Upper lobe of left lung (tissue), 6 donors: ENCODE results near the gene MDN1. TPM values are rescaled to one million over a fixed set of nuclear protein-coding genes. Genes with fewer than 3 reads are reported as not detected.

Experiments
- ATAC-seq, 2 donors: fragments of 200-7000 bp; cut with Tn5 transposase; one replicate each; pipeline ENCODE4 v1.9.1; 2022; ENCODE audit warnings: mild to moderate bottlenecking in 2 of 2, moderate library complexity in 2 of 2; ENCODE audit not compliant: low FRiP score in 2 of 2
- DNase-seq, 2 donors: peaks; one replicate each; pipeline ENCODE4 v3.0.0-alpha.2; 2019 to 2020
- H3K27ac ChIP-seq, 4 donors: fragments of 200-600 bp; sonication (generic); one replicate each; pipeline ENCODE4 v1.5.1; 2016 to 2019
- H3K27me3 ChIP-seq, 4 donors: fragments of 200-600 bp; sonication (generic); one replicate each; pipeline ENCODE4 v1.5.1; 2017 to 2019
- H3K36me3 ChIP-seq, 4 donors: fragments of 200-600 bp; sonication (generic); one replicate each; pipeline ENCODE4 v1.5.1; 2016 to 2019
- H3K4me1 ChIP-seq, 4 donors: fragments of 200-600 bp; sonication (generic); one replicate each; pipeline ENCODE4 v1.5.1; 2018 to 2019
- H3K4me3 ChIP-seq, 4 donors: fragments of 200-600 bp; sonication (generic); one replicate each; pipeline ENCODE4 v1.5.1; 2017 to 2019; ENCODE audit warnings: mild to moderate bottlenecking in 2 of 4, moderate library complexity in 1 of 4
- H3K9me3 ChIP-seq, 4 donors: fragments of 200-600 bp; sonication (generic); one replicate each; pipeline ENCODE4 v1.5.1; 2018 to 2019
- EP300 ChIP-seq, 4 donors: sonication (generic); formaldehyde crosslinking; IDR thresholded peaks; one replicate each; pipeline ENCODE4 v1.5.1; 2017; ENCODE audit warnings: antibody characterized with exemption in 4 of 4, control low read depth in 2 of 4
- POLR2A ChIP-seq, 4 donors: fragments of 450-650 bp; IDR thresholded peaks; one replicate each; pipeline ENCODE4 v1.5.1; 2016 to 2017; ENCODE audit warnings: antibody characterized with exemption in 4 of 4, mild to moderate bottlenecking in 2 of 4
- POLR2AphosphoS5 ChIP-seq, 2 donors: sonication (generic); formaldehyde crosslinking; IDR thresholded peaks; one replicate each; pipeline ENCODE4 v1.5.1; 2017; ENCODE audit warnings: antibody characterized with exemption in 2 of 2
- WGBS, 2 donors: methylation state at CpG; one replicate each; pipeline ENCODE4 v1.1.5; 2017 to 2018; 5-methylcytosine and 5-hydroxymethylcytosine counted together
- total RNA-seq, 6 donors: library from RNA; depleted of rRNA in 4 of 6; stranded (reverse); fragments of >200 nt in 4 of 6; gene quantifications; one replicate each; pipeline versions ENCODE4 v1.1.0 to v1.2.1, GENCODE V29; 2016 to 2021
- TF ChIP-seq, protein P1 (sequence below), 6 experiments: fragments of 450-650 bp in 4 of 6; fragments of 200-600 bp in 2 of 6; sonication (generic) in 2 of 6; IDR thresholded peaks; one replicate each; pipeline ENCODE4 v1.5.1; 2016 to 2019; ENCODE audit warnings: antibody characterized with exemption in 6 of 6
- donor health status: DM: no; HTN: no; CAD: no; lungs with moderate emphysema.
- donor health status: DM: no; HTN: yes; CAD: no; lungs with severe emphysema.

MDN1 gene
- total RNA-seq, 6 donors from 2014 or later: 23.4 to 44.1 (median 29.6) TPM

GRCh38 chr6:89660981-89661380 lies 158.6 kb downstream of the MDN1 start:
- Histone ChIP-seq H3K9me3 (no peaks in the 10 kb centered on the region), H3K4me3 (no peak overlapping the region), H3K36me3 (peaks cover 9 to 90% (median 46%) of the 10 kb centered on the region in 4 donors), H3K27me3 (no peaks in the 10 kb centered on the region), H3K27ac (no peak overlapping the region), H3K4me1 (no peaks in the 10 kb centered on the region)
- WGBS, 2 donors: 87 to 95% methylated on average over 4 of the region's 4 CpGs
- ATAC-seq (no peak), DNase-seq (no peak)
- TF ChIP-seq POLR2A (IDR thresholded peaks at IDR 0.05) (no peak), POLR2AphosphoS5 (IDR thresholded peaks at IDR 0.05) (no peak), EP300 (IDR thresholded peaks at IDR 0.05) (no peak)
- TF ChIP-seq, protein P1, sequence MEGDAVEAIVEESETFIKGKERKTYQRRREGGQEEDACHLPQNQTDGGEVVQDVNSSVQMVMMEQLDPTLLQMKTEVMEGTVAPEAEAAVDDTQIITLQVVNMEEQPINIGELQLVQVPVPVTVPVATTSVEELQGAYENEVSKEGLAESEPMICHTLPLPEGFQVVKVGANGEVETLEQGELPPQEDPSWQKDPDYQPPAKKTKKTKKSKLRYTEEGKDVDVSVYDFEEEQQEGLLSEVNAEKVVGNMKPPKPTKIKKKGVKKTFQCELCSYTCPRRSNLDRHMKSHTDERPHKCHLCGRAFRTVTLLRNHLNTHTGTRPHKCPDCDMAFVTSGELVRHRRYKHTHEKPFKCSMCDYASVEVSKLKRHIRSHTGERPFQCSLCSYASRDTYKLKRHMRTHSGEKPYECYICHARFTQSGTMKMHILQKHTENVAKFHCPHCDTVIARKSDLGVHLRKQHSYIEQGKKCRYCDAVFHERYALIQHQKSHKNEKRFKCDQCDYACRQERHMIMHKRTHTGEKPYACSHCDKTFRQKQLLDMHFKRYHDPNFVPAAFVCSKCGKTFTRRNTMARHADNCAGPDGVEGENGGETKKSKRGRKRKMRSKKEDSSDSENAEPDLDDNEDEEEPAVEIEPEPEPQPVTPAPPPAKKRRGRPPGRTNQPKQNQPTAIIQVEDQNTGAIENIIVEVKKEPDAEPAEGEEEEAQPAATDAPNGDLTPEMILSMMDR (IDR thresholded peaks at IDR 0.05): no peak

DNA sequence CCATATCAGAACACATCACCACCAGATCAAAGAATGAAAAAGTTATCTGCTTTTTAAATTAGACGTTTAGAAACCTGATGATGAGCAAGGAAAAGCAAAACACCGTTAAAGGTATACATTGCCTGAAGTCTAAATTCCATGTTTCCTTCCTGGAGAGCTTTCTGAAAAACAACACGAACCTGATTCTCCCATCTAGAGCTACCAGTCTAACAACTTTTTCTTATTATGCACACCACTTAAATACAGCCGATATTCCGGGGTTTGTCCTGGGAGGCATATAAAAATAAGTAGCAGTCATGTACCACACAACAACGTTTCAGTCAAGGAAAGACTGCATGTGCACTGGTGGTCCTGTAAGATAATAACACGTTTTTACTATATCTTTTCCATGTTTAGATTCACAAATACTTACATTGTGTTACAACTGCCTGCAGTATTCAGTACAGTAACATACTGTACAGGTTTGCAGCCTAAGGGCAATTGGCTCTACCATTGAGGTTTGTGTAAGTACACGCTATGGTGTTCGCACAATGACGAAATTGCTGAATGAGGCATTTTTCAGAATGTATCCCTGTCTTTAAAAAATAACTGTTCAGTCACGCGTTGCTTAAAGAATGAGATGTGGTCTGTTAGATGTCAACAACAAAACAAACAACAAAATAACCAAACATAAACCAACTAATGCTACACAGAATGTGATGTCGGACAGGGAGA lies 162.0 kb downstream of the MDN1 start:
- ATAC-seq (no peak), DNase-seq (no peak)
- TF ChIP-seq EP300 (IDR thresholded peaks at IDR 0.05) (no peak), POLR2AphosphoS5 (IDR thresholded peaks at IDR 0.05) (no peak), POLR2A (IDR thresholded peaks at IDR 0.05) (no peak)
- TF ChIP-seq, protein P1 (IDR thresholded peaks at IDR 0.05): no peak
- no peak overlapping the region for H3K4me3 ChIP-seq
- no peaks in the 10 kb centered on the region for H3K27me3 ChIP-seq
- 82 to 86% methylated on average over 13 of the region's 13 CpGs for WGBS, 2 donors
- no peaks in the 10 kb centered on the region for H3K9me3 ChIP-seq
- peaks cover 12 to 98% (median 59%) of the 10 kb centered on the region in 4 donors for H3K36me3 ChIP-seq
- no peak overlapping the region for H3K27ac ChIP-seq
- H3K4me1 ChIP-seq: no peaks in the 10 kb centered on the region

DNA sequence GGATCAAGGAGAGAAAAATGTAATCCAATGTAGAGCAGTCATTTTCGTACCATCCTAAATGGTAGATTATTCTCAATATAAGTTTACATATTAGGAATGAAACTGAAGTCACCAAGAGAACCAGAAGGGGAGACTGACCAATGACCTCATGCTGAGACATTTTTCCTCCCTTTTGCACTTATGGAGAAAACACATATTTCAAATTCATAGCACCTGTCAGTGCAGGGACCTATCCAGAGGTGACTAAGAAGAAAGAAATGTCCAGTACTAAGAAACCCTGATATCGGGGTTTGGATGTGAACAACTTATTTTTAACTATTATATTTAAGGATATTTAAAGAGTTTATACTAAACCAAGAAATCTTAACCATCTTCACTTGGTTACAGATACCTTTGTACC lies 164.5 kb downstream of the MDN1 start:
- no peak overlapping the region for H3K4me3 ChIP-seq
- peaks cover 18 to 95% (median 58%) of the 10 kb centered on the region in 4 donors for H3K36me3 ChIP-seq

DNA sequence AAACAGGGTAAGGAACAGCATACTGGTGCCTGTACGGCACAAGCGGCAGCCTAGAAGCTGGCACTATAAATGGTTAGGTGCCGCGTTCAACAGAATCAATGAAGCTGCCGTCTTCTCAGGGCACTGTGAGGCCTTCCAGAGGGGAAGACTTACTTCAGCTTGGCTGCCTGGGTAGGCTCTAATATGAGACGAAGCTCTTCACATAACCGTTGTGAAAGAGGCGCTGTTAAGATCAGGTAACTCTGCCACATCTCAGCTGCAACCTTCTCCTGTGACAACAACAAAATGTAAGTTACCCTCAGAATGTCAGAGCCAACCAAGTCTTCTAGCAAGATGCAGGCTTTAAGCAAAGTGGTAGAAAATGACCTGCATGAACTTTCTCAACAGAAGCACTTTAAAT lies 169.0 kb downstream of the MDN1 start:
- DNase-seq (no peak), ATAC-seq (no peak)
- H3K27me3 ChIP-seq: no peaks in the 10 kb centered on the region
- H3K9me3 ChIP-seq: no peaks in the 10 kb centered on the region
- 92 to 96% methylated on average over 8 of the region's 8 CpGs for WGBS, 2 donors
- H3K4me1 ChIP-seq: no peaks in the 10 kb centered on the region
- H3K27ac ChIP-seq: no peak overlapping the region
- no peak for TF ChIP-seq POLR2A (IDR thresholded peaks at IDR 0.05)
- no peak for TF ChIP-seq EP300 (IDR thresholded peaks at IDR 0.05)
- TF ChIP-seq POLR2AphosphoS5 (IDR thresholded peaks at IDR 0.05): no peak
- TF ChIP-seq, protein P1 (IDR thresholded peaks at IDR 0.05): no peak
- no peak overlapping the region for H3K4me3 ChIP-seq
- H3K36me3 ChIP-seq: peaks cover 17 to 90% (median 52%) of the 10 kb centered on the region in 4 donors

More for the DNA sequence above, 164.5 kb downstream of the MDN1 start:
- ATAC-seq: no peak
- no peak overlapping the region for H3K27ac ChIP-seq
- DNase-seq: no peak
- no peak for TF ChIP-seq POLR2A (IDR thresholded peaks at IDR 0.05)
- no peak for TF ChIP-seq POLR2AphosphoS5 (IDR thresholded peaks at IDR 0.05)
- TF ChIP-seq, protein P1 (IDR thresholded peaks at IDR 0.05): no peak
- TF ChIP-seq EP300 (IDR thresholded peaks at IDR 0.05): no peak
- H3K9me3 ChIP-seq: no peaks in the 10 kb centered on the region
- H3K27me3 ChIP-seq: no peaks in the 10 kb centered on the region
- 87 to 91% methylated on average over 2 of the region's 2 CpGs for WGBS, 2 donors
- no peaks in the 10 kb centered on the region for H3K4me1 ChIP-seq

DNA sequence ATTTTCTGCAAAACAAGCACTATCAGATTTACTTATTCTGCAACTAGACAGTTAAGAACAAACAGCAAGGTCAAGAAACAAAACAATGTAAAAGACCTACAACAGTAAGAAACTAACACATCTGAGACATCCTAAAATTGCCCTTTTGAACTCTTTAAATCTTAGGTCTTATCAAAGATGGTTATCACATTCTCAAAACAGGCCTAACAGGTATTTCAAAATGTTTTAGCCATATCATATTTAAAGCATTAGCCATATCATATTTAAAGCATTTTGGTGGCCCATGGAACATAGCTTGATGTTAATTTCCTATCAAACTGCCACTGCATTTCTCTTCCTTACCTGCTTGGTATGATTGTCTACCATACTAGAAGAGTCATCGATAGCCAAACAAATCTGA lies 169.9 kb downstream of the MDN1 start:
- H3K4me1 ChIP-seq: no peaks in the 10 kb centered on the region
- H3K9me3 ChIP-seq: no peaks in the 10 kb centered on the region
- WGBS, 2 donors: 100% methylated on average over 1 of the region's 1 CpG
- TF ChIP-seq POLR2AphosphoS5 (IDR thresholded peaks at IDR 0.05) (no peak), EP300 (IDR thresholded peaks at IDR 0.05) (no peak), POLR2A (IDR thresholded peaks at IDR 0.05) (no peak)
- TF ChIP-seq, protein P1 (IDR thresholded peaks at IDR 0.05): no peak
- H3K36me3 ChIP-seq: peaks cover 17 to 85% (median 49%) of the 10 kb centered on the region in 4 donors
- H3K4me3 ChIP-seq: no peak overlapping the region
- ATAC-seq (no peak), DNase-seq (no peak)
- H3K27ac ChIP-seq: no peak overlapping the region
- no peaks in the 10 kb centered on the region for H3K27me3 ChIP-seq
